C4-2B (cell line): ENCODE data around the gene EFNA5.
A peak's percentile ranks its signal among the peaks of the same experiment; 100 is the strongest.

ENCODE experiments used
- CTCF ChIP-seq: fragments of 450-650 bp; conservative IDR thresholded peaks from 2 replicates; pipeline ENCODE4 v1.5.1; 2017; ENCODE audit warnings: mild to moderate bottlenecking
- ZFX ChIP-seq: fragments of 450-650 bp; IDR thresholded peaks from 2 replicates; pipeline ENCODE4 v1.6.1; 2017

- TF ChIP-seq CTCF, result peak; percentile 94
- no peak for TF ChIP-seq ZFX
These were observed 98.9 kb downstream of the EFNA5 start for GRCh38 chr5:107571621-107572536.
